Prostate gland (tissue), 2 donors: ENCODE measurements around the gene TTLL13. TPM values are rescaled to one million over a fixed set of nuclear protein-coding genes. Genes with fewer than 3 reads are reported as not detected.

Experiments used
- DNase-seq: peaks from one replicate; pipeline ENCODE4 v3.0.0-alpha.2; 2019; ENCODE audit warnings: low spot score
- H3K27ac ChIP-seq, 2 donors: fragments of 200-600 bp; sonication (generic); 2 replicates each; pipeline ENCODE4 v1.5.1; 2017 to 2019
- H3K27me3 ChIP-seq: fragments of 200-600 bp; sonication (generic); replicated peaks from 2 replicates; pipeline ENCODE4 v1.5.1; 2019; ENCODE audit not compliant: insufficient read depth
- H3K36me3 ChIP-seq, 2 donors: fragments of 200-600 bp; sonication (generic); 1 replicate in 1 of 2; 2 replicates in 1 of 2; pipeline versions ENCODE4 v1.5.1 to v1.8.1; 2017 to 2019
- H3K4me1 ChIP-seq: fragments of 200-600 bp; sonication (generic); replicated peaks from 2 replicates; pipeline ENCODE4 v1.5.1; 2019
- H3K4me3 ChIP-seq, 2 donors: fragments of 200-600 bp; sonication (generic); 2 replicates each; pipeline ENCODE4 v1.5.1; 2017 to 2019
- H3K9me3 ChIP-seq: fragments of 200-600 bp; sonication (generic); 2 replicates; pipeline ENCODE4 v1.5.1; 2017
- CTCF ChIP-seq, 4 experiments: fragments of 200-600 bp in 2 of 4; fragments of 450-650 bp in 2 of 4; sonication (generic) in 2 of 4; IDR thresholded peaks; 1 replicate in 3 of 4; 2 replicates in 1 of 4; pipeline ENCODE4 v1.5.1; 2016 to 2019; ENCODE audit warnings: antibody characterized with exemption in 4 of 4, mild to moderate bottlenecking in 2 of 4, moderate library complexity in 2 of 4
- POLR2A ChIP-seq: fragments of 450-650 bp; IDR thresholded peaks from one replicate; pipeline ENCODE4 v1.6.1; 2016; ENCODE audit warnings: antibody characterized with exemption, mild to moderate bottlenecking
- POLR2AphosphoS5 ChIP-seq: sonication (generic); formaldehyde crosslinking; IDR thresholded peaks from one replicate; pipeline ENCODE4 v1.6.1; 2017; ENCODE audit warnings: antibody characterized with exemption
- WGBS: methylation state at CpG from one replicate; pipeline ENCODE4 v1.1.5; 2018; 5-methylcytosine and 5-hydroxymethylcytosine counted together
- intact Hi-C: fragments of 100-400 bp; cut with DNase I; formaldehyde crosslinking; loops from one replicate; pipeline ENCODE4 v1.14.2; 2022
- small RNA-seq, 2 donors: library from RNA; depleted of rRNA; stranded (forward); fragments of <200 nt; gene quantifications; one replicate each; pipeline ENCODE3, GENCODE V24; 2016
- total RNA-seq, 2 donors: library from RNA; depleted of rRNA; stranded (reverse); fragments of >200 nt; gene quantifications; one replicate each; pipeline ENCODE4 v1.1.0, GENCODE V29; 2016

Gene TTLL13
- total RNA-seq, 2 donors from 2014 or later = 0.51 TPM; not detected in 1

GRCh38 chr15:90306560-90306959 lies 57.2 kb downstream of the TTLL13 start:
- no peak for DNase-seq
- intact Hi-C loops = no loop called here
- WGBS = 56% methylated on average over 6 of the region's 6 CpGs
- no peaks in the 10 kb centered on the region for H3K4me1 ChIP-seq
- H3K27me3 ChIP-seq = no peaks in the 10 kb centered on the region
- no peaks in the 10 kb centered on the region for H3K9me3 ChIP-seq
- H3K27ac ChIP-seq = no peak overlapping the region
- H3K4me3 ChIP-seq = no peak overlapping the region
- TF ChIP-seq POLR2AphosphoS5 (no peak), CTCF (IDR thresholded peaks at IDR 0.05) (no peak), POLR2A (no peak)
- H3K36me3 ChIP-seq = no peaks in the 10 kb centered on the region

- no peaks in the 10 kb centered on the region for H3K36me3 ChIP-seq
- H3K4me3 ChIP-seq = no peak overlapping the region
- WGBS = 90% methylated on average over 2 of the region's 2 CpGs
- no peaks in the 10 kb centered on the region for H3K4me1 ChIP-seq
- no peak for DNase-seq
- no peak overlapping the region for H3K27ac ChIP-seq
- intact Hi-C loops = no loop called here
- no peaks in the 10 kb centered on the region for H3K9me3 ChIP-seq
- TF ChIP-seq POLR2A (no peak), POLR2AphosphoS5 (no peak), CTCF (IDR thresholded peaks at IDR 0.05) (no peak)
- no peaks in the 10 kb centered on the region for H3K27me3 ChIP-seq
These were observed 58.3 kb downstream of the TTLL13 start for GRCh38 chr15:90307661-90308060.

GRCh38 chr15:90309020-90309419 lies 59.7 kb downstream of the TTLL13 start:
- TF ChIP-seq POLR2A (no peak), POLR2AphosphoS5 (no peak), CTCF (IDR thresholded peaks at IDR 0.05) (no peak)
- Histone ChIP-seq H3K4me1 (no peaks in the 10 kb centered on the region), H3K27ac (no peak overlapping the region), H3K36me3 (no peaks in the 10 kb centered on the region), H3K4me3 (no peak overlapping the region), H3K27me3 (no peaks in the 10 kb centered on the region), H3K9me3 (no peaks in the 10 kb centered on the region)
- intact Hi-C loops = no loop called here
- 97% methylated on average over 4 of the region's 4 CpGs for WGBS
- no peak for DNase-seq

Small RNA genes lying within 50 kb of the gene (small RNA-seq; reads per million reads assigned to genes)
- gene AC091167.3 (0 reads per million in 2 donors), gene RN7SL736P (0 reads per million in 2 donors)

Other genes with a start within 250 kb of the TTLL13 start
- 10 to 100 TPM; 13.6 to 18.0 TPM for gene ZNF710, start 248.2 kb upstream of the TTLL13 start, total RNA-seq
- 100 to 1,000 TPM in 1 of 2 donors, 10 to 100 TPM in 1; 98.1 to 190 TPM for gene IDH2, start 147.1 kb upstream of the TTLL13 start, total RNA-seq
- 10 to 100 TPM; 96.1 to 99.6 TPM for gene SEMA4B, start 48.2 kb upstream of the TTLL13 start, total RNA-seq
- gene CIB1, start 15.6 kb upstream of the TTLL13 start, total RNA-seq = 100 to 1,000 TPM in 1 of 2 donors, 10 to 100 TPM in 1; 48.3 to 104 TPM
- 10 to 100 TPM; 15.4 to 21.5 TPM for gene GDPGP1, start 15.3 kb upstream of the TTLL13 start, total RNA-seq
- gene NGRN, start 16.1 kb downstream of the TTLL13 start, total RNA-seq = 100 to 1,000 TPM; 102 to 108 TPM
- 10 to 100 TPM in 1 of 2 donors, 1 to 10 TPM in 1; 7.5 to 10.5 TPM for gene ZNF774, start 102.7 kb downstream of the TTLL13 start, total RNA-seq
- 100 to 1,000 TPM; 131 to 155 TPM for gene IQGAP1, start 138.7 kb downstream of the TTLL13 start, total RNA-seq